Hepatocyte (in vitro differentiated cells): ENCODE measurements around the gene CTNNA3.

Experiments used
- CTCF ChIP-seq: fragments of 200-600 bp; sonication (generic); IDR thresholded peaks from 2 replicates; pipeline ENCODE4 v1.5.1; 2016; ENCODE audit warnings: antibody characterized with exemption, mild to moderate bottlenecking; ENCODE audit not compliant: poor library complexity
- EZH2 ChIP-seq: fragments of 200-600 bp; sonication (generic); IDR thresholded peaks from 2 replicates; pipeline ENCODE4 v1.6.1; 2016; ENCODE audit warnings: antibody characterized with exemption, mild to moderate bottlenecking, borderline replicate concordance

GRCh38 chr10:66284621-66285020, 1411.4 kb downstream of the CTNNA3 start:
- TF ChIP-seq CTCF (no peak), EZH2 (no peak)
